Activated CD4-positive, alpha-beta T cell treated with anti-CD3 and anti-CD28 coated beads for 1 hour (primary cell): ENCODE measurements around the gene MCC.

Experiments
- DNase-seq: peaks from one replicate; pipeline ENCODE4 v3.0.0-alpha.2; 2020

Gene MCC

DNA sequence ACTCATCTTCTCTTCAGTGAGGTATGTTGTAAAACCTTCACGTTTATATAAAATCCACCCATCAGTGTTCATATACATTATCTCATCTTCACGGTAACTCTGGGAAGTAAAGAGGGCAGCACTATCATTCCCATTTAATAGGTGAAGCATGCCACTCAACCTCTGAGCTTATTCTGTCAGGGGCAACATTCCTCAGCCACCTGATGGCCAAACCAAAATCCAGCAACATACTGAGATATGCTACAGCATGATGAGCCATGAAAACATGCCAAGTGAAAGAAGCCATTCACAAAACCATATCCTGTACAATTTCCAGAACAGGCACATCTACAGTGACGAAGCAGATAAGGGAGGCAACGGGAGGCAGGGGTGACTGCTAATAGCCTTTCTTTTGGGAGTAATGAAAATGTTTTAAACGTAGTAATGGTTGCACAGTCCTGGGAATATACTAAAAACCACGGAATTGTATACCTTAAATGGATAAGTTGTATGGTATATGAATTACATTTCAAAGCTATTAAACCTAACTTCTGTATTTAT, 220.8 kb downstream of the MCC start:
- DNase-seq: no peak

GRCh38 chr5:113266913-113267227, 221.4 kb downstream of the MCC start:
- no peak for DNase-seq

DNA sequence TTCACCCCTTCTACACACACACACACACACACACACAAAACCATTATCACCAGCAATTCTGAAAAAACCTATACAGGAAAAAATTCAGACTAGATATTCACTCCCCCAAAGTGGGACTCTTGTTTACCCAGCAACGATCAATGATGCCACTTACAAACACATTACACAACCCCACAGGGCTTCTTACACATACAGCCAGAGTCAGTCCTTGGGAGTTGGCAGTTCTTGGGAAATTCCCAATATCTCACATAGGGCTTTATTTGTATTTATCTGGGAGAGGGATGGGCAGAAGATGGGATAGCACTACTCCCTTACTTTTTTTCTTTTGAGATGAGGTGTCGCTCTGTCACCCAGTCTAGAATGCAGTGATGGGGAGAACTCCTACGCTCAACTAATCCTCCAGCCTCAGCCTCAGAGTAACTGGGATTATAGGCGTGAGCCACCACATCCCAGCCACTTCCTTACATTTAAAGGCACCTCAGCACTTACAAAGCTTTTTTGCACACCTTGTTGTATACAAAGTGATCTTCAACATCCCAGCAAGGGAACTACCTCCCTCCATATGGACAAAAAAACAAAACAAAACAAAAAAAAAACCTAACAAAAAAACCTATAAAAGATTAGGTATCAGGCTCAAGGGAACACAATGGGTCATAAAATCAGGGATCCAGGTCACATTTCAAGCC, 221.9 kb downstream of the MCC start:
- DNase-seq: no peak

DNA sequence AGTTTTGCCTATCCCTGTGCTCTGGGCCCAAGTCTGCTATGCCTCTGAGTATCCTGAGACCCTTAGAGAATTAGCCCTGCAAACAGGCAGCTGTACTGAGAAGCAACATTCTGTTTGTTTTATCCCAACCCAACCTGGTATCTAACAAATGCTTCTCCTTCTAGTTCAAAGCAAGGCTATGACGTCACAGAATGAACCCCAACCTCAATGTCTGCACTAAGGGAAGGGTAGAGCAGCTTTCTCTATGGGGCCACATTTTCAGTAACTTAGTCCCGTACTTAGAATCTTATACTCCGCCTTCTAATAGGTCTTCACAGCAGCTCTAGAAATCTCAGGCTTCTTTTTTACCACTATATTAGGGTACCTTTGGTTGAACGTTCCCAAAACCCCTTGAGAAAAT, 223.1 kb downstream of the MCC start:
- no peak for DNase-seq

DNA sequence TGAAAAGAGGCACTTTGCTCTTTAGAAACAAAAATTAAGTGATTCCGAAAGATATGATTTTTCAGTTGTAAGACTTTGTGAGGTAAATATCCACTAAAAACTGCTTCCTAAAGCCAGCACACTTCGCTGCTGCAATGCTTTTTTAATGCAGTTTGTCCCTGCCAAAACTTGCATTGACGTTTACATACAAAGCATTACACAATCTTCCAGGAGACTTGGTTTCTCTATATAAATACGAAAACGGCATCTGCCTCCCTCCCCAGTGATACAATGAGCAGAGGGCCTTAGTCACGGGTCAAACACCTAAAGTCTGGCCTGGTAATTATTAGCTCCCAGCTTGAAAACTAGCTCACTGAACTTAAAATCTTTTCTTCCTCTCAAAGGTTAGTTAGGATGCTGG, 224.2 kb downstream of the MCC start:
- DNase-seq: no peak

DNA sequence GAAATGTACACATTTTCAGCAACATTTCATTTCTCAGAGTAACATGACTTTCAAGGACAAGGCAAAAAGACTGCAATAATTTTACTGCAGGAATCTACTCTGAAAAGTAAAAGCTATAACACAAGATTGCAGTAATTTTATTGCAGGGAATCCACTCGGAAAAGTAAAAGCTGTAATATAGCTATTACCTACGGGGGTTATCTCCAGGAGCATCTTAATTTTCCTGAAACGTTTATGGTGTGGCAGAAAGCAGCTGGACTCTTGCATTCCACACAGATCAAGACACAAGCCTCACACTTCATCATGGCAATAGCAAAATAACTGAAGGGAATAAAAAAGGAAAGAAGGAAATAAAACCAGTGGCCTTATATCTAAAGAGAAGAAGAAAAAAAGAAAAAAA, 224.7 kb downstream of the MCC start:
- no peak for DNase-seq

GRCh38 chr5:113262674-113263073, 225.6 kb downstream of the MCC start:
- no peak for DNase-seq

DNA sequence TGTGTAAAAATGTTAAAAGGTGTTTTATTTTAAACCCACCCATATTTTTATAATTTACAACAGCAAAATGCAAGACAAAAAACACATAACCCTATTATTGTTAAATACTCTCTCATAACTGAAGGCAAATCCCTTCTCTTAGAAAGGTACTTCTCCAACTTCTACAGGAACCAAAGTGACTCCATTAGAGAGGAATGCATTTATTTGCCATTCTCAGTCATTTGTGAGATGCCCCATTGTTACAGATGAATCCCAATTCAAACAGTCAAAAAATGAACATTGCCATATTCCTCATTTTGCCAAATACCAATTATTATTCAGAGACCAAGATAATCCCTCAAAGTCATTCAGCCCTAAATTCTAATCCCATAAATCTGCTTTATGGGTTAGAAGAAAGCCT, 229.2 kb downstream of the MCC start:
- no peak for DNase-seq

GRCh38 chr5:113257545-113257944, 230.7 kb downstream of the MCC start:
- no peak for DNase-seq

DNA sequence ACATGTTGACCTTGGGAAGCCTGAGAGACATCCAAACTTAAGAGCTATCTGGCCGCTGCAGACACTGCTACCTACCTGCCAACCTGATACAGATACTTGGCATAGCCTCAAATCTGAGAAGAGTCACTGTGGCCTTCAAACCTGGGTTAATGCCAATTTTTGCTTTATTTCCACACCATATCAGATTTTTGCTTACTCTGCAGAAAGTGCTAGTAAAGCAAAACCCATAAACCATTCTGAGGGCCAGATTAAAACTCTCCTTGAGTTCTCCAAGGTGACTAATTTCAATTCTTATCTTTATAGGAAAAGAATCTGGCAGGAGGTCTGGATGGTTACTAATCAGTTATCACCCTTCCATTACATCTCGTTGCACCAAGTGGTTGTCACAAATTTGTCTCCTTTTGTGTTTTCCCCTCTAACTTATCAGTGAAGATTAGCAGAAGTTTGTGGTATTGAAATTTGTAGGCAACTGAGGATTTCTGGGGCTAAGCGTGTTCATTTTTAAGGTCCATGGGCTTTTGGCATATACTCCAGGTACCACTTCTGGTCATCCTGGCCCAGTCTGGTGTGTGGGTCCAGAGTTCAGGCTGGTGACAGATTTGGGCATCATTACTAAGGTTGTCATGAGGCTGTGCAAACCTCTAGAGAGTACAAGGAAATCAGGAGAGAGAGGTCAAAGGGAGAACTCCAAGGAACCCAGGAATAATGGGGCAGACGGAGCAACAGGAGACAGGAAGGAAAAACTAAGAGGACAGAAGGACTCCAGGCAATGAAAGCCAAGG, 231.4 kb downstream of the MCC start:
- DNase-seq: no peak

DNA sequence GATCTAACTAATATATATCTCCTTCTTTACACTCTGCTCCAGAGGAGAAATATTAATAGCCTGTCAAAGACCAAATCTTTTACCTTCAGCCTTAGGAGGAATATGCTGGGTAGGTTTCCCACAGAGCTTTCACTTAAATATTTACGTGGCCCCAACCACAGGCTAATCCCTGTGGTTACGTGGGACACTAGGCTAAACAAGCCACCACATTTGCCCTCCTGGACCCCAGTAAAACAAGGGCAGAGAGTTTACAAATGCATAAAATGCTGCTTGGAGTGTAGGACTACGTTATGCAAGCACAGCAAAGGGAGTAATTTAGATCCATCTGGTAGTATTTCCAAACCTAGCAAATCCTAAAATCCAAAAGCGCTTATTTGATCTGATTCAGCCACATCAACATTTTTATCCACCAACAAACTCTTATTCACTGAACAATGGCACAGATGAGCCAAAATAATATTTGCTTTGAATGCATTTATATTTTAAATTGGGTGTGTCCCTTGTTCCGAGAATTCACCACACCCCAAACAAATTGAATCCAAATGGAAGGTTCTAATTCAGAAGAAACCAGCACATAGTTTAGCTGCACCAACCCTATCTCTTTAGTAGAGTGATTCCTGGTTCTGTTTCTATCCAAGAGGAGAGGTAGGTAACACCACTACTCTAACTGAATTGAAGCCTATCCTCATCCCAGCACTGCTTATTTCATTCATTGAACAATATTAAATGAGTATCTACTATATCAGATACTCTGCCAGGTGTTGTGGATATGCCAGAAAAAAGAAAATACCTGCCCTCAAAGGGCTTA, 232.5 kb downstream of the MCC start:
- DNase-seq: no peak

DNA sequence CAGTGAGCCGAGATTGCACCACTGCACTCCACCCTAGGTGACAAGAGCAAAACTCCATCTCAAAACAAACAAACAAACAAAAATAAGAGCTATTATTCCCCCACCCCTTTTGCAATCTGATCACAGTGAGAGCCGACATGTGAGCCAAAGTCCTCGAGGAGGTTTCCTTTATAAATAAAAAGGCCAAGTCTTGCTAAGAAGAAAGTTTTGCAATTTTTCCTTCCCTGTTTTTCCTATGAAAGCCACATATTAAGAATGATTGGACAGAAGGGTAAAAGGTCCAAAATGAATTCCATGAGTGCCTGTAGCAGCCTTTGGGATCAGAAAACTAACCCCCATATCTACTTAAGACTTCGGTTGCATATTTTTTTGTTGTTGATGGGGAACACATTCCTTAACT, 233.1 kb downstream of the MCC start:
- no peak for DNase-seq

GRCh38 chr5:113253037-113253436, 235.2 kb downstream of the MCC start:
- no peak for DNase-seq

- no peak for DNase-seq
These were observed 236.2 kb downstream of the MCC start for GRCh38 chr5:113252066-113252465.

GRCh38 chr5:113250341-113250953, 237.8 kb downstream of the MCC start:
- no peak for DNase-seq

- DNase-seq: no peak
These were observed 239.0 kb downstream of the MCC start for GRCh38 chr5:113249206-113249605.

GRCh38 chr5:113246361-113246870, 241.8 kb downstream of the MCC start:
- no peak for DNase-seq

- no peak for DNase-seq
These were observed 242.6 kb downstream of the MCC start for GRCh38 chr5:113245427-113246225.

- DNase-seq: no peak
These were observed 243.3 kb downstream of the MCC start for GRCh38 chr5:113244966-113245365.

DNA sequence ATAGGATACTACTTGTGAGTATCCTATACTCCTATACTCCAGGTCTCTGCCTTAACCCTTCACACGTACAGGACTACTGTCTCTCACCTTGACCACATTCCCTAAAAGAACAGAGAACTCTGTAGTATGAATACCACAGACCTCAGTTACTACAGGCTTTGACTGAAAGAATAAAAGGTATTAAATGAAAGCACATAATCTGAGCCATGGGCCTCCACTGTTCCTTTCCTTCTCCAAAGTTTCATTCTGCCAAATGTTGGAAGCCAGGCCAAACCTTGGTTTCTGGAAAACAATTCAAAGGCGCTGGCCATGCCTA, 244.9 kb downstream of the MCC start:
- DNase-seq: no peak

DNA sequence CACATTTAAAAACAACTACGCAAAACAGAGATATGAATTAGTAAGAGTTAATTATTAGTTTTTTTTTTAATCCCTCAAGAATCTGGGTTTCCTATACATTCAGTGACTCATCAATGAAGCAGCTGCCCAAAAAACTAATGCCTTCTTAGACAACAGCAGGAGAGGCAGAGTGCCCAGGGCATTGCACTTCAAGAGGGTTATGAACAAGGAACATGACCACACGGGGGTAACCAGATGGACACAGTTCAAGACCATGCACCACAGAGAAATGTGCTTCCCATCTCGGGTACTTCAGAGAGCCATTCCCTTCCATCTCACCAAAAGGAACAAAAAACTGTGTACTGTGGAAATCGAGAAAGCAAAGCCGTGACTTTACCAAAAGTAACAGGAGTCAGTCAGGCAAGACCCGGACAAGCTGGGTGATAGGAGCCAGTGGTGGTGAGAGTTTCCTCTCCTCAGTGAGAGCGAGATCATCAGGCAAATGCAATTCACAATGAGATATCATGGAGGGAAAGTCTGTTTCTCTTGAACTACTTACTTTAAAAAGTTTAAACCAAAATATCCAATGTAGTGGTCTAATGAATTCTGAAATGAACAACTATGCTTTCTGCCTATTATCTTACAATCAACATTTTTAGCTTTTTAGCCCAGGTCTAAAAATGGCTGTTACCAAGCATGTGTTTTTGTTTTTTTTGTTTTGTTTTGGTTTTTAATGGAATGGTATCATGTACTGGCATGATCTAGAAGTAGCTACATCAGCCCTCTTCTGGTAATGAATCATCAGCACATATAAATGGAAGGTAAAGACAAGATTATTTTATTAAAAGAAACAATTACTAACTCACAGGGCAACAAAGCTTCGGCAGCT, 245.5 kb downstream of the MCC start:
- no peak for DNase-seq
